Stimulated activated CD4-positive, alpha-beta T cell treated with anti-CD3 and anti-CD28 coated beads, TNF-alpha, amount 100 ng/mL, for 1 hour (primary cell): ENCODE measurements around the gene LTBP2.

Experiments used
- DNase-seq, 3 donors: peaks; one replicate each; pipeline ENCODE4 v3.0.0-alpha.2; 2020; ENCODE audit warnings: low read depth in 3 of 3, low spot score in 1 of 3

LTBP2 gene

GRCh38 chr14:74593241-74593953 is 18.6 kb downstream of the LTBP2 start:
- no peak for DNase-seq

- DNase-seq, result no peak
Observed at GRCh38 chr14:74592476-74593201, 19.4 kb downstream of the LTBP2 start.

- DNase-seq, result no peak
Observed at GRCh38 chr14:74591899-74592298, 20.1 kb downstream of the LTBP2 start.

- DNase-seq, result no peak
Observed at GRCh38 chr14:74591394-74591793, 20.6 kb downstream of the LTBP2 start.

- no peak for DNase-seq
Observed at GRCh38 chr14:74589291-74589879, 22.7 kb downstream of the LTBP2 start.

- DNase-seq, result no peak
Observed at GRCh38 chr14:74587363-74587707, 24.7 kb downstream of the LTBP2 start.

GRCh38 chr14:74586681-74587362 is 25.2 kb downstream of the LTBP2 start:
- DNase-seq, result no peak

GRCh38 chr14:74585406-74586335 is 26.4 kb downstream of the LTBP2 start:
- no peak for DNase-seq

GRCh38 chr14:74584951-74585350 is 27.1 kb downstream of the LTBP2 start:
- no peak for DNase-seq

- DNase-seq, result no peak
Observed at GRCh38 chr14:74583689-74584434, 28.2 kb downstream of the LTBP2 start.

GRCh38 chr14:74582910-74583581 is 29.0 kb downstream of the LTBP2 start:
- DNase-seq, result no peak

- no peak for DNase-seq
Observed at GRCh38 chr14:74580275-74580672, 31.8 kb downstream of the LTBP2 start.

- no peak for DNase-seq
Observed at GRCh38 chr14:74579447-74580274, 32.4 kb downstream of the LTBP2 start.

GRCh38 chr14:74578479-74578878 is 33.6 kb downstream of the LTBP2 start:
- no peak for DNase-seq

GRCh38 chr14:74577948-74578275 is 34.1 kb downstream of the LTBP2 start:
- DNase-seq, result no peak

GRCh38 chr14:74577247-74577947 is 34.6 kb downstream of the LTBP2 start:
- no peak for DNase-seq

- DNase-seq, result no peak
Observed at GRCh38 chr14:74575936-74576335, 36.1 kb downstream of the LTBP2 start.

GRCh38 chr14:74575507-74575906 is 36.5 kb downstream of the LTBP2 start:
- no peak for DNase-seq
